ENCODE data around the gene CRACR2B.

Gene CRACR2B

GRCh38 chr11:855330-855674 lies 27.6 kb downstream of the CRACR2B start:
- no peak for DNase-seq

DNA sequence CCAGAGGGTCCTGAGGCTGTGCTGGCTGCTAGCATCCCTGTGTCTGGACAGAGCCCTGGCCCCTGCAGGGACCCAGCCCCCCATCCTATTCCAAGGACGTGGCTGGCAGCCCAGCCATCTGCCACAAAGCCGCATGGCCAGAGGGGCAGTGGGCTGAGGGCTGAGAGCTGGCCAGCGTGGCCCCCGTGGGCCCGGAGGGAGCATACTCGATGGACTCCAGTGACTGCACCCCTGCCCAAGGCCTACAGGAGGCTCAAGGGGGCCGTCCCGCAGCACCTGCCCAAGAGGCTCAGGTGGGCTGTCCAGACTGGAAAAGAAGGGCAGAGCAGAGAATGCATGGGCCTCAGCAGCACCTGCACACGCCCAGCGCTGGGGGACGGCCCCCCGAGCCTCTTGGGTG lies 28.1 kb downstream of the CRACR2B start:
- no peak for DNase-seq

GRCh38 chr11:856397-856796 lies 28.7 kb downstream of the CRACR2B start:
- DNase-seq, result no peak

DNA sequence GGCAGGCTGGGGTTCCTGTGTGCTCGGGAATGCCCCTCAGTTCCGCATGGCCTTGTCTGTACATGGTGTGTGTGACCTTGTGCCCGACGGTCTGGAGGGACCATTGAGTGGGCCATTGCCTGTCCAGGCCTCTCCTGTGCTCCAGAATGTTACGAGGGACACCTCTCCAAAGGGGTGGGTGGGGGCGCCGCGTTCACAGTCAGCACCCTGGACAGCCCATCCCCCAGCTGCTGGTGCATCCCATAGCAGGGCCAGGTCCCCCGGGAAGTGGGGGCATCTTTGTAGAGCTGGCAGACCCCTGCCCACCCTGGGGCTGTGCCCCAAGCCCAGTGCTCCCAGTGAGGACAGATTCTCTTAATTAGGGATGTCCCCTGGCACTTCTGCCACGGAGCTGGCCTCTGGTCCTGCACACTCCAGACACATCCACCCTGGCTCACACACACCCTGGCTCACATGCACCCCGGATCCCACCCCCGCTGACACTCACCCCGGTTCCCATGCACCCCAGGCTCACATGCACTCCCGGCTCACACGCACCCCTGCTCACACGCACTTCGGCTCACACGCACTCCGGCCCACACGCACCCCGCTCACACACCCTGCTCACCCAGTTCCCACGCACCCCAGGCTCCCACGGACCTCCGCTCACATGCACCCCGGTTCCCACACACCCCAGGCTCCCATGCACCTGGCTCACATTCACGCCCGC lies 30.5 kb downstream of the CRACR2B start:
- DNase-seq, result no peak

- no peak for DNase-seq
Measured at GRCh38 chr11:858762-859339, 31.1 kb downstream of the CRACR2B start.

DNA sequence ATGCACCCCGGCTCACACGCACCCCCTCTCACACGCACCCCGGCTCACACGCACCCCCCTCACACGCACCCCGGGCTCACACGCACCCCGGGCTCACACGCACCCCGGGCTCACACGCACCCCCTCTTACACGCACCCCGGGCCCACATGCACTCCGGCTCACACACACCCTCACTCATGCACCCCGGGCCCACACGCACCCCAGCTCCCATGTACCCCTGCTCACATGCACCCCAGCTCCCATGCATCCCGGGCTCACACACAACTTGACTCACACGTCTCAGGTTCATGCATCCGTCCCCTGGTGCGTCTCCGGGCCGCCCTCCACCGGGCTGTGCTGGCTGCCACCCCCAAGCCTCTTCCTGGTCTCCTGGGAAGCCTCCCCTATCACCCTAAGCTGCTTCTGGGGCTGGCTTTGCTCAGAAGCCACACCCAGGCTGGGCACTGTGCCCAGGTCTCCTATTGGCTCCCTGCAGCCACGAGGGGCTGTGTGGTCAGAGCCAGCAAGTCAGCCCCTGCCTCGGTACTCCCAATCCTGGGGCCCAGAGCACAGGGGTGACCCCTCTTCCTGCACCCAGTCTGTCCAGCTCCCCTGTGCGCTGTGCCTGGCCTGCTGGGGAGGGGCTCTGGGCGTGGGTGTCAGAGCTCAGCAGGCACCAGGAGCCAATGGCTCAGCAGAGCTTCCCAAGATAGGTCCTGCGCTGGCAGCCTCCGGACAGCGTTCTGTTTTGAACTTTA lies 31.8 kb downstream of the CRACR2B start:
- DNase-seq, result peak; percentile 83

DNA sequence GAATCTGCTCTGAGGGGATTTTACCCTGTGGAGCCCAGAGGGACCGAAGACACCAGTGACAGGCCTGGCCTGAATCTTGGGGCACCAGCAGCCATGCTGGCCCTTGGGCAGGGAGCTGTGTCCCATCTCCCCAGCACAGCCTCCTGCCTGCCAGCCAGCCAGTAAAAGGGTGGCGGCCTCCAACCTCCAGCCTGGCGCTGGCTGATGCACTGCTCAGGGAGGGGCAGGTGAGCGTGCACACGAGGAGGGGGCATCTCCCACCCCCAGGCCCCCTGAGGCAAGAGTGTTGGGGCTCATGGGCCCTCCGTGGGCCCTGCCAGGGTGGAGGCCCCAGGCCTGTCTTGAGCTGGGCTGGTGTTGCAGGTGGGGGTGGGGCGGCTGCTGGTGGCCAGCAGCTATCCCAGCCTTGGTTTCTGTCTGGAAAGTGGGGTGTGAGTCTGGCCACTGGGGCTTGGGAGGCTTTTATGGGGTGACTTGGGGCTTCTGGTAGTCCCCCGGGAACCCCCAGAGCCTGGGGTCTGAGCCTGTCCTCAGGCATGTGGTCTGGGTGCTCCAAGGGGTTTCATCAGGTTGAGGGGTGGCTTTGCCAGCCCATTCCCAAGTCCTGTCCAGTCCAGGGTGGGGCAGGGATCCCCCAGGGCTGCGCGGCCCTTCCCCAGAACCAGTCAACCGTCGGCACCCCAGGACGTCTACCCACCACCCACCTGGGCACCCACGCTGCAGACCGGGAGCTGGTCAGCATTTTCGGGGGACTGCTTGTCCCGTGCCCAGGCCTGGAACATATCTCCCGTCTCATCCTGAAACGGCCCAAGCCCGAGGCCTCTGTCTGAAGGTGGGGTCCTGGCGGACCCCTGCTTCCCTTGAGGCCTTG lies 32.8 kb downstream of the CRACR2B start:
- no peak for DNase-seq

- DNase-seq, result no peak
Measured at GRCh38 chr11:861105-861479, 33.4 kb downstream of the CRACR2B start.

GRCh38 chr11:862081-862661 lies 34.5 kb downstream of the CRACR2B start:
- no peak for DNase-seq

GRCh38 chr11:862696-863022 lies 34.9 kb downstream of the CRACR2B start:
- no peak for DNase-seq

DNA sequence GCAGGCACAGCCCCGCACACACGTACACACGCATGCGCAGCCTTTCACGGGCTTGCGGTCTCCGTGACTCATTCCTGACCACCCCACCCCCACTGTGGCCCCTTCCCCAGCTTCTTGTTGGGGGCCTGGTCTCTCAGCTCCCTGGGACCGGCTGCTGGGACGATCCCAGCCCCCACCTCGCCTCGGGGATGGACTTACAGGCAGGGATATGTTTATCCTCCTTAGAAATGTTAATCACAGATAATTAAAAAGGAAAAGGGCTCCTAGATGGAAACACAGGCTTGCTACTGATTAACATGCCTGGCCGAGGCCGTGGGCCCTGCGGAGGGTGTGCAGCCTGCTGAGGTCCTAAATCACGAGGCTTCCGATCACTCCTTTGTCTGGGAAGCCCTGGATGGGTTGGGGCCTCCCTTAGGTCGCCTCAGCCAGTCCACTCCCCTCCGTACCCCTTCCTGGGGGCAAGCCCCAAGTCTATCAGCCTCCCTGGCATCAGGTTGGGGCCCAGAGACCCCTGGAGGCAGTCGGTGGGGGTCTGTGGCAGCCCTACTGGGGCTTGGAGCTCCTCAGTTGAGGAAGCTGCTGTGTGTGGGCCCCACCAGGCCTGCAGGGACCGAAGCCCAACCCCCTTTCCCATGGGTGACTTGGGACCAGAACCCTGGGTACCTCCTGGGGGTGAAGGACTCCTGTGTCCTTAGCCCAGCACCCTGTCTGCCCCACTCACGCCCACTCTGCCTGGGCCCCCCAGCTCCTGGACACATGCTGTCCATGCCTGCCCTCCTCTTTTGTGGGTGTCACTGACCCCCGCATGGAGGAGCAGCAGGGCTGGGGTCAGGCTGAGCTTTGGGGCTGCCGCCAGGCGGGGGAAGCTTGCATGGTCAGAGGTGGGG lies 35.5 kb downstream of the CRACR2B start:
- no peak for DNase-seq

- no peak for DNase-seq
Measured at GRCh38 chr11:863910-864827, 36.5 kb downstream of the CRACR2B start.

- DNase-seq, result no peak
Measured at GRCh38 chr11:864898-865297, 37.2 kb downstream of the CRACR2B start.

DNA sequence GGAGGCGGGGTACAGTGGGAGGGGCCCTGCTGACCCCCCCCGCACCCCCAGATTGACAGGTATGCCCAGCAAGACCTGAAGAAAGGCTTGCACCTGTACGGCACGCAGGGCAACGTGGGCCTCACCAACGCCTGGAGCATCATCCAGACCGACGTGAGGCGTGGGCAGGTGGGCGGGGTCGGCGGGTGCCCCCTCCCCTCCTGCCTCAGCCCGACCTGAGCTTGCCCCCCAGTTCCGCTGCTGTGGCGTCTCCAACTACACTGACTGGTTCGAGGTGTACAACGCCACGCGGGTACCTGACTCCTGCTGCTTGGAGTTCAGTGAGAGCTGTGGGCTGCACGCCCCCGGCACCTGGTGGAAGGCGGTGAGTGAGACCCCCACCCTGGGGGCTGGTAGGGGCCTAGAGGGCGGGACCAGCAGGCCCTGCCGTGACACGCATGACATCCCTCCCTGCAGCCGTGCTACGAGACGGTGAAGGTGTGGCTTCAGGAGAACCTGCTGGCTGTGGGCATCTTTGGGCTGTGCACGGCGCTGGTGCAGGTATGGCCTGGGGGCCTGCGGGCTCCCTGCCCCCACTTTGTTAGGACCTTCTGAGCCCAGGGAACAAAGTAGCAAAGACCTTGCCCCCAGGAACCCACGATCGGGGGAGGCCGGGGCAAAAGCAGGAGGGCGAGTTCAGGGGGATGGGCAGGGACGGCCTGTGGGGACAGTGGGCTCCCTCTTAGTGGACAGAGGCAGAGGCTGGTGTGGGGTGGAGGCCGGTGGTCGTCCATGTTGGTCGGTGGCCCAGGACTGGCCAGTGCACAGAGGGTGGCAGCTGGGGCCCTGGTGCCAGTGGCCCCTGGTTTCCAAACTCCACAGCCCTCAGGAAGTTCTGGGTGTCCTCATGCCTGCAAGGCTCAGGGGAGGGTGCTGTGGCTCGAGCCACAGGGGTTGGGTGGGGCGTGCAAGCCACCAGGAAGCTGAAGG lies 38.0 kb downstream of the CRACR2B start:
- DNase-seq, result no peak

- no peak for DNase-seq
Measured at GRCh38 chr11:866481-866880, 38.8 kb downstream of the CRACR2B start.

DNA sequence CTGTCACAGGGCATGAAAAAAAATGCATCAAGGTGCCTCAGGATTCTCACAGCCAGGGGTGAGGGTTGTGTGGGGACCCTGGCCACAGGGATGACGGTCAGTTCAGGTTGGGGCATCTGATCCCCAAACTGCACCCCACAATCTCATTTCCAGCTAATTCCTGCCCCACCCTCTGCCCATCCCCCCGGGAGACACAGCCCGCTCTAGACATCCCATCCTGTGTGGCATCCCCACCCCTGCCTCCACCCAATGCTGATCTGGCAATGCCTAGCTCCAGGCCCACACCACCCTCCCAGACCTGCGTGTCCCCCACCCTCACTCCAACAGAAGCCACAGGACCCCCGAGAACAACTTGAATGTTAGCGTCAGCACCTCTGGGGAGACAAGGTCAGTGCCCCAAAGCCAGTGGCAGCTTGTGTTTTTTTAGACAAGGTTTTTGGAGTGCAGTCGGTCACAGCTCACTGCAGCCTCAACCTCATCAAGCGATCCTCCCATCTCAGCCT lies 40.2 kb downstream of the CRACR2B start:
- DNase-seq, result no peak

GRCh38 chr11:868394-868793 lies 40.7 kb downstream of the CRACR2B start:
- DNase-seq, result no peak

- DNase-seq, result no peak
Measured at GRCh38 chr11:868802-869201, 41.1 kb downstream of the CRACR2B start.

- no peak for DNase-seq
Measured at GRCh38 chr11:869399-870126, 41.8 kb downstream of the CRACR2B start.

All from NCI-H1694 treated with DMSO at 0.1 percent for 48 hours (cell line).